ENCODE results near the gene PSORS1C1.
"Not testable (repeated sequence)": the region's sequence is repeated elsewhere in the genome, so short reads cannot be mapped to it uniquely, and the experiment has no call there.

Gene PSORS1C1

GRCh38 chr6:31158140-31158862, 43.7 kb downstream of the PSORS1C1 start, which contains the start of gene TCF19:
Gene TCF19, plus strand, starts transcription at chr6:31158589. Its CDS starts 881 bp downstream, at chr6:31159470.
- DNase-seq, result peak; percentile 76 to 99 (median 95)

DNA sequence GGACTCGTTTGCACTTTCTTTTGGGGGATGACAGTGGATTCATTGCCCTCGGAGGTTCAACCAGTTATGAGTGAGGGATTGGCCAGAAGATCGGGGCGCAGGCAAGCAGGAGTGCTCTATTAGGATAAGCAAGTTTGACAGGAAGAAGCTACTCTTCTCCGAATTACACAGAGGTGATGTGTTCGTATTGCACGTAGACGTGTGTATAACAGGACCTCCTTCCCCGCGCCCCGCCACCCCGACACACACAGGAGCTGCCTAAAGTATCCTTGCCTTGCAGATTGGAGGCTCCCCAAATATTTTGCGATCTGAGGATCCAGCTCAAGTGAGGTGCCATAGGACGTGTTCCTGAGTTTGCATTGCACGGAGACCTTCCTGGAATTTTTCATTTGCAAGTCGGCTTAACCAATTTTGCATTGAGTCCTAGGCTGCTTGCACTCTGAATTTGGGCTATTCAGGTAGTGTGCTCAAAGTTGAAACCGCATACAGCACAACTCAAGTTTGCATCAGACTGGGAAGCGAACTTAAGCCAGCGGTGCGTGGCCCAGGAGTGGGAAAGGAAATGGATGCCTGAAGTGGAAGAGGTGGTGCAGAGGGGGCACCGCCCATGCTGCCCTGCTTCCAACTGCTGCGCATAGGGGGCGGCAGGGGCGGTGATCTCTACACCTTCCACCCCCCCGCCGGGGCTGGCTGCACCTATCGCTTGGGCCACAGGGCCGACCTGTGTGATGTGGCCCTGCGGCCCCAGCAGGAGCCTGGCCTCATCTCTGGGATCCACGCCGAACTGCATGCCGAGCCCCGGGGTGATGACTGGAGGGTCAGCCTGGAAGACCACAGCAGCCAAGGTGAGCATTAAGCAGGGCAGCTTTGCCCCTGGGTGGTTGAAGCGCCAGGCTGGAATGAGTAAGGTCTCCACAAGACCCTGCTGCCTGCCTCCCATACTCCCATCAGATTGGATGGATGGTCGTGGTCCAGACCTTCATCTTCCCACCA, 44.6 kb downstream of the PSORS1C1 start:
- no peak for DNase-seq

- DNase-seq, result no peak
These were observed 46.9 kb downstream of the PSORS1C1 start for GRCh38 chr6:31161216-31162126.

DNA sequence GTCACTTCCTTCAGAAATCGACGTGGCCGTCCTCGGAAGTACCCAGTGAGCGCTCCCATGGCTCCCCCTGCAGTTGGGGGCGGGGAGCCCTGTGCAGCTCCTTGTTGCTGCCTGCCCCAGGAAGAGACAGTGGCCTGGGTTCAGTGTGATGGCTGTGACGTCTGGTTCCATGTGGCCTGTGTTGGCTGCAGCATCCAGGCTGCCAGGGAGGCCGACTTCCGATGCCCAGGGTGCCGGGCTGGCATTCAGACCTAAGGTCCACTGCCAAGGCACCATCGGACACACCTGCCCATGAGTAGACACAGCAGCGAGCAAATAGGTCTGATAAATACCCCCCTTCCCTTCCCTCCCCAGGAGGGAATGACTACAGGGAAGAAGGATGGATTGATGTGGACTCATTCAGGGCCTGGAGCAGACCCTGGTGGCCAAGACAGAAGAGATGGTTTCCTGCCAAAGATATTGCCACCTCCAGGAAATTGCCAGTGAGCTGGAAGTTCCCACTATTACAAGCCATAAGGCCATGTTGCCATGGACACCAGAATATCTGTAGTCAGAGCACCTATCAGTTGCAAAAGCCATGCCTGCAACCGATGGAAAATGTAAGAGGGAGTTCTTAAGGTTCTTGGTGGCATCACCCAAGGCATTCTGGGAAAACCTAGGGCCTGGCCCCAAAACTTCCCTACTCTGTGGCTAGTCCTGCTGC, 48.0 kb downstream of the PSORS1C1 start:
- DNase-seq, result no peak

DNA sequence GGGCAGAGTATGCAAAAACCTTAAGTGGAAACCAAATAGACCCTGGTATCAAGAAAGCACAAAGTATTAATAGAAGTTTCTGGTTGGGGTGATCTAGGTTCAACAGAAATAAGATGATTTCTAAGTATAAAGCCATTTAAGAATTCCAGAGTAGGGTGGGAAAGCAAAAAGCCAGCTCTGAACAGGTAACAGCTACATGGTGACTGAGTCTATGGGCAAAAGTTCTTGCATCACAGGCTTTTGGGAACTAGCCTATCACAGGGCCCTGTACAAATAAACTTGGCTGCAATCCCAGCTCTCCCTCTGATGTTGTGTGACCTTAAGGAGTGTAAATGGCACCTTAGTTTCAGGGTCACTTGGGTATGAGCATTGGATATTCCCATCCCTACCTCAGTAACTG, 49.3 kb downstream of the PSORS1C1 start:
- no peak for DNase-seq

DNA sequence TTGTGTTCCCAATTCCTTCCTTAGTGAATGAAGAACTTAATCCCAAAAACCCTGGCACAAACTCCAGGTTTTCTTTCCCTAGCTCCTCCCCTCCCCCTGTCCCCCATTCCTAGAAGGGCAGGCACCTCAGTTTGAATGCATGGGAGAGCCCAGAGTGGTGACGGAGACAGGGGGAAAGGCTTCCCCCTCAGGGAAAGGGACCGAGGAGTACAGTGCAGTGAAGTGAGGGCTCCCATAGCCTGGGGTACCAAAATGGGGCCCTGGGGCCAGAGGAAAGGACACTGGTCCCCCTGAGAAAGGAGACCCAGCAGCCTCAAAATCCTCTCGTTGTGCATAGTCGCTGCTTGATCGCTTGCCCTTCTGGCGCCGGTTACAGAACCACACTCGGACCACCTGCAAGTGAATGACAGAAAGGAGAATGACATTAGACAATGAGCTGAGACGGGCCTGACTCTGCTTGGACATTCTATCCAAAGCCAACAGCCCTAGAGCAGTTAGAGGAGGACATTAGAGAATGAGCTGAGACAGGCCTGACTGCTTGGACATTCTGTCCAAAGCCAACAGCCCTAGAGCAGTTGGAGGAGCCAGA, 50.0 kb downstream of the PSORS1C1 start:
- not testable (repeated sequence) for DNase-seq

GRCh38 chr6:31165064-31165832, 50.6 kb downstream of the PSORS1C1 start:
- DNase-seq, result not testable (repeated sequence)

- no peak for DNase-seq
These were observed 51.4 kb downstream of the PSORS1C1 start for GRCh38 chr6:31165986-31166385.

GRCh38 chr6:31168606-31169005, 54.0 kb downstream of the PSORS1C1 start:
- DNase-seq, result no peak

DNA sequence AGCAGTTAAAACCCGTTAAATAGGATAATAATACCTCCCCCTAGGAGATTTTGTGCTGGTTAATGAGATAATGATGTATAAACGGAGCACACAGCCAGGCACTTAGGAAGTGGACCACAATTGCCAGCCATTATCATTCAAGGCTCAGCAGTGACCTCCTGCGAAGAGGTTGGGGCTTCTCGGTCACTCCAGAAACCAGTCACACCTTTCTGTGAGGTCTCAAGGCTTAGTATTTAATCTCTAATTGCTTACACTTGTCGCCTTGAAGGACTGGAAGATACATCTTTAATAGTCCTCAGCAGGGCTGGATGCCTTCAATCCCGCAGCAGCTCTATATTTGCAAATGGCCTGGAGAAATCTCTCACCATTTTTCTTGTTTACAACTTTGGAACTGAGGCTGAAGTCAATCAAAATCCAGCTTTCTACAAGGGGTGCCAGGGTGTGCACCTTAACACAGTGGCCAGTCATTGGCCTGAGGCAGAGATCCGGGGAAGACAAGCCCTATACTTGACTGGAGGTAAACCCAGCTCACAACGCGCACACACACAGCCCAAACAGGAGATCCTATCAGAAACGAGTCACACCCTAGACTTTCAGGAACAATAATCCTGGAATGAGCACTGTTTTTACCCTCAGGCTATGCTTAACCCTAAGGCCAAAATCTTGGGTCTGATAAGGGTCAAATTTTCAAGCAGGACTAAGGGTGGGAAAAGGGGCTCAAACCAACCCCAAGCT, 54.7 kb downstream of the PSORS1C1 start:
- DNase-seq, result no peak

DNA sequence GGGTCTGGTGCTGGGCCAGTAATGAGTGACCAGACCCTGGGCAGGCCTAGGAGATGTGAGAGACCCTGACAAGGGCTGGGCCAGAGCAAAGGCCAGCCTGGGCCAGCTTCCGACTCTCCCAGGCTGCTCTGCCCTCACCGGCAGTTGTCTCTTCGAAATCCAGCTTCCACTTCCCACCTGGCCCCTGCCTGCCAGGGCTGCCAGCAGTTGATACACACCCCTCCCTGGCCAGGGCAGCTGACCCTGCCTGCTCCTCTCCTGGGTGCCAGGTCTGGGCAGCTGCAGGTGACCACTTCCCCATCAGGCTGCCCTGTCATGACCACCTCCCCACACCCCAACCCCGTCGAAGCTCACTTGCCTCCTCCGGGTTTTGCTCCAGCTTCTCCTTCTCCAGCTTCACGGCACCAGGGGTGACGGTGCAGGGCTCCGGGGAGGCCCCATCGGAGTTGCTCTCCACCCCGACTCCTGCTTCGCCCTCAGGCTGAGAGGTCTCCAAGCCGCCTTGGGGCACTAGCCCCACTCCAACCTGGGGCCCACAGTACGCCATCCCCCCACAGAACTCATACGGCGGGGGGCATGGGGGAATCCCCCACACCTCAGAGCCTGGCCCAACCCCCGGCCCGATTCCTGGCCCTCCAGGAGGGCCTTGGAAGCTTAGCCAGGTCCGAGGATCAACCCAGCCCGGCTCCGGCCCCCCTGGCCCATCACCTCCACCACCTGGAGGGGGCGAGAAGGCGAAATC, 55.4 kb downstream of the PSORS1C1 start:
- DNase-seq, result not testable (repeated sequence)

DNA sequence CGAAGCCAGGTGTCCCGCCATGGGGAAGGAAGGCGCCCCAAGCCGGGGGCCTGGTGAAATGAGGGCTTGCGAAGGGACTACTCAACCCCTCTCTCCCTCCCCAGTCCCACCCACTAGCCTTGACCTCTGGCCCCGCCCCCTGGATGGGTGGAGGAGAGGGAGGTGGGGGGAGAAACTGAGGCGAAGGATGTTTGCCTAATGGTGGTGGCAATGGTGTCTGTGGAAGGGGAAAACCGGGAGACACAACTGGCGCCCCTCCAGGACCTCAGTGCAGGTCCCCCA, 55.9 kb downstream of the PSORS1C1 start, which contains the start of gene POU5F1:
TSS of gene POU5F1 (minus strand) at position 83 of the 282 bp plus-strand sequence. CDS start at position 21, 62 bp downstream.
- DNase-seq, result no peak

- DNase-seq, result no peak
These were observed 56.5 kb downstream of the PSORS1C1 start for GRCh38 chr6:31170987-31171671.

GRCh38 chr6:31171931-31172905, 57.6 kb downstream of the PSORS1C1 start:
- no peak for DNase-seq

DNA sequence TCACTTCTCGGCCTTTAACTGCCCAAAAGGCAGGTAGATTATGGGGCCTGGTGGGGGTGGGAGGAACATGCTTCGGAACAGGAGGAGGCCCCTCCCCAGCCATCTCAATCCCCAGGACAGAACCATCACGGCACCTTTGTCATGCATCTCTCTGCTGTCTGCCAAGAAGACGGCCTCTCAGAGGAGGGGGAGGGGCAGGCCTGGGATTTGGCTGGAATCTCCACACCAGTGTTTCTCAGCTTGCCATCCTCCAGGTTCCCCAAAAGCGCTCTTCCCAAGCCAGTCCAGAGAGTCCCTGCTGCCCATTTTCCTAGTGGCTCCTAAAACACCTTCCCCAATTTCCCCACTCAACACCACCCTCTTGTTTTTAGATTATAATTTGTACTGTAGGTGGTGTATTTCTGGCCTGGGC, 58.4 kb downstream of the PSORS1C1 start:
- no peak for DNase-seq

DNA sequence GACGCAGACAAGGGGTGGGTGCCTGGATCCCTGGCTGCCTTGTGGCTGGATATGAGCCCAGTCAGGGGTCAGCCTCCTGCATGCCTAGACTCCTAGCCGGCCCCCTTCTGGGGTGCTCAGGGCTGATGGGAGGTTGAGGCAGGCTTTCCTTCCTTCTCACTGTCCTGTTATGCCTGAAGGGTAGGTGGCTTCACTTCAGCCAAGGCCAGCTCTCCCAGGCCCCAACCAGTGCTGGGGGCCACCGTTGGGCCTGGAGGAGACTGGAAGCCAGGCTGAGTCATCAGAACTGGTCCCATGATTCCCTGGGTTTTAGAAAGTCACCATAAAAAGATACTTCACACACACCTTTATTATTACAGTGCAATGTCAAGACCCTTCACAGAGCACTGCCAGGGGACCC, 58.8 kb downstream of the PSORS1C1 start:
- DNase-seq, result no peak
